ENCODE data around the gene ARHGAP15.

Gene ARHGAP15

DNA sequence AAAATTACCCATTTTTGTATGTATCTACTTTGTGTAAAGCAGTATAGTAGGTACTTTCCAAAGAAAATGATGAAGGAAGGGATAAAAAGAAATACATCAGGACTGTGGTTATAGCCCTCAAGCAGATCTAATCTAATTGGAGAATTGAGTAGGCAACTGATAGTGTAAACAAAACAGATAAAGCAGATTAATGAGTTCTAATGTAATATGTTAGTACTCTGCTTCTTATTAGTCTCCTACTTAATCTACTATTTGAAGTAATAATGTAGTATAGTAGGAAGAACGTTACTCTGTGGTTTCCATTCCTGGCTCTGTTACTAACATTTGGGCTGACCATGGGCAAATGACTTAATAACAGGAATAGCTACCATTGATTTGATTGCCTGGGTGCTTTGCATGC, 250.7 kb downstream of the ARHGAP15 start:
- Histone ChIP-seq H3K4me2 (ENCODE audit: low read length) (no peak overlapping the region), H3K4me1 (ENCODE audit: insufficient read depth, low read length, severe bottlenecking) (no peaks in the 10 kb centered on the region), H3F3A (ENCODE audit: insufficient read depth, low read length) (no peaks in the 10 kb centered on the region), H3K9me2 (ENCODE audit: low read depth, low read length) (no peaks in the 10 kb centered on the region), H3K4me3 (ENCODE audit: low read depth, low read length, poor library complexity, severe bottlenecking) (no peak overlapping the region), H3K9me3 (ENCODE audit: low read length) (no peaks in the 10 kb centered on the region), H4K20me1 (ENCODE audit: insufficient read depth, low read length) (no peaks in the 10 kb centered on the region), H3K79me2 (ENCODE audit: insufficient read depth, low read length) (no peaks in the 10 kb centered on the region), H3K36me3 (ENCODE audit: insufficient read depth, low read length) (no peaks in the 10 kb centered on the region), H2AFZ (ENCODE audit: low read length) (no peak overlapping the region), H3K9ac (ENCODE audit: low read length) (no peak overlapping the region), H3K27ac (ENCODE audit: low read depth, low read length, poor library complexity, severe bottlenecking) (no peak overlapping the region), H3K27me3 (ENCODE audit: insufficient read depth, low read length) (no peaks in the 10 kb centered on the region)
- no peak for TF ChIP-seq EZH2 (IDR thresholded peaks at IDR 0.05; ENCODE audit: borderline replicate concordance, low read length)
- TF ChIP-seq, protein P1, sequence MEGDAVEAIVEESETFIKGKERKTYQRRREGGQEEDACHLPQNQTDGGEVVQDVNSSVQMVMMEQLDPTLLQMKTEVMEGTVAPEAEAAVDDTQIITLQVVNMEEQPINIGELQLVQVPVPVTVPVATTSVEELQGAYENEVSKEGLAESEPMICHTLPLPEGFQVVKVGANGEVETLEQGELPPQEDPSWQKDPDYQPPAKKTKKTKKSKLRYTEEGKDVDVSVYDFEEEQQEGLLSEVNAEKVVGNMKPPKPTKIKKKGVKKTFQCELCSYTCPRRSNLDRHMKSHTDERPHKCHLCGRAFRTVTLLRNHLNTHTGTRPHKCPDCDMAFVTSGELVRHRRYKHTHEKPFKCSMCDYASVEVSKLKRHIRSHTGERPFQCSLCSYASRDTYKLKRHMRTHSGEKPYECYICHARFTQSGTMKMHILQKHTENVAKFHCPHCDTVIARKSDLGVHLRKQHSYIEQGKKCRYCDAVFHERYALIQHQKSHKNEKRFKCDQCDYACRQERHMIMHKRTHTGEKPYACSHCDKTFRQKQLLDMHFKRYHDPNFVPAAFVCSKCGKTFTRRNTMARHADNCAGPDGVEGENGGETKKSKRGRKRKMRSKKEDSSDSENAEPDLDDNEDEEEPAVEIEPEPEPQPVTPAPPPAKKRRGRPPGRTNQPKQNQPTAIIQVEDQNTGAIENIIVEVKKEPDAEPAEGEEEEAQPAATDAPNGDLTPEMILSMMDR (IDR thresholded peaks at IDR 0.05; ENCODE audit: low read length): no peak

GRCh38 chr2:143382573-143382972, 253.4 kb downstream of the ARHGAP15 start:
- no peak overlapping the region for H3K27ac ChIP-seq (ENCODE audit: low read depth, low read length, poor library complexity, severe bottlenecking)
- no peak overlapping the region for H3K4me2 ChIP-seq (ENCODE audit: low read length)
- H3K9me2 ChIP-seq (ENCODE audit: low read depth, low read length): no peaks in the 10 kb centered on the region
- H3K9ac ChIP-seq (ENCODE audit: low read length): no peak overlapping the region
- no peaks in the 10 kb centered on the region for H3K79me2 ChIP-seq (ENCODE audit: insufficient read depth, low read length)
- H3K4me1 ChIP-seq (ENCODE audit: insufficient read depth, low read length, severe bottlenecking): no peaks in the 10 kb centered on the region
- H3K4me3 ChIP-seq (ENCODE audit: low read depth, low read length, poor library complexity, severe bottlenecking): no peak overlapping the region
- H2AFZ ChIP-seq (ENCODE audit: low read length): no peak overlapping the region
- H3F3A ChIP-seq (ENCODE audit: insufficient read depth, low read length): no peaks in the 10 kb centered on the region
- TF ChIP-seq, protein P1 (IDR thresholded peaks at IDR 0.05; ENCODE audit: low read length): no peak
- no peak for TF ChIP-seq EZH2 (IDR thresholded peaks at IDR 0.05; ENCODE audit: borderline replicate concordance, low read length)
- H3K27me3 ChIP-seq (ENCODE audit: insufficient read depth, low read length): no peaks in the 10 kb centered on the region
- no peaks in the 10 kb centered on the region for H3K36me3 ChIP-seq (ENCODE audit: insufficient read depth, low read length)
- no peaks in the 10 kb centered on the region for H3K9me3 ChIP-seq (ENCODE audit: low read length)
- H4K20me1 ChIP-seq (ENCODE audit: insufficient read depth, low read length): no peaks in the 10 kb centered on the region

DNA sequence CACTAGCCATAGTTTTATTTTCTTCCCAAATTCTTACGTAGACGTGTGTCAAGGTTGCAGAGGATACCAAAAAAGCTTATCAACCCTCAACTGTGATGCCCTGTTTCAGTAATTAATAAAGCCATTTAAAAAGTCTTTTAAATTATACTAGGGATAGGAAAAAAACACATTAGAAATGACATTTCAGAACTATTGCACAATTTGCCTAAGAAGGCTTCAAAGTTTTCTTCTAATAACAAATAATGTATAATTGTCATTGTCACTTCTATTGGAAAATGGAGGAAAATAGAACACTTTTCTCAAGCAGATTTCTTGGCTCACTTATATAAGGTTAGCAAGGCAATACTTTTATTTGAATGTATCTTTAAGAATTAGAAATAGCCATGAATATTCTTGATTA, 253.8 kb downstream of the ARHGAP15 start:
- no peaks in the 10 kb centered on the region for H3F3A ChIP-seq (ENCODE audit: insufficient read depth, low read length)
- H3K27me3 ChIP-seq (ENCODE audit: insufficient read depth, low read length): no peaks in the 10 kb centered on the region
- no peak overlapping the region for H3K9ac ChIP-seq (ENCODE audit: low read length)
- H4K20me1 ChIP-seq (ENCODE audit: insufficient read depth, low read length): no peaks in the 10 kb centered on the region
- H3K4me1 ChIP-seq (ENCODE audit: insufficient read depth, low read length, severe bottlenecking): no peaks in the 10 kb centered on the region
- no peak overlapping the region for H2AFZ ChIP-seq (ENCODE audit: low read length)
- H3K36me3 ChIP-seq (ENCODE audit: insufficient read depth, low read length): no peaks in the 10 kb centered on the region
- TF ChIP-seq EZH2 (IDR thresholded peaks at IDR 0.05; ENCODE audit: borderline replicate concordance, low read length): no peak
- TF ChIP-seq, protein P1 (IDR thresholded peaks at IDR 0.05; ENCODE audit: low read length): no peak
- no peak overlapping the region for H3K27ac ChIP-seq (ENCODE audit: low read depth, low read length, poor library complexity, severe bottlenecking)
- no peaks in the 10 kb centered on the region for H3K79me2 ChIP-seq (ENCODE audit: insufficient read depth, low read length)
- no peaks in the 10 kb centered on the region for H3K9me3 ChIP-seq (ENCODE audit: low read length)
- no peak overlapping the region for H3K4me3 ChIP-seq (ENCODE audit: low read depth, low read length, poor library complexity, severe bottlenecking)
- H3K9me2 ChIP-seq (ENCODE audit: low read depth, low read length): no peaks in the 10 kb centered on the region
- H3K4me2 ChIP-seq (ENCODE audit: low read length): no peak overlapping the region
